OCI-LY7 (cell line): ENCODE data around the gene ARL10. TPM values are rescaled to one million over a fixed set of nuclear protein-coding genes. Genes with fewer than 3 reads are reported as not detected.

Experiments
- BruUV-seq: library from RNA; stranded (reverse); fragments of 400-500 nt; replicated peaks from 2 replicates; lab custom pipeline; 2021; lab: Mats Ljungman, UMichigan
- CTCF ChIA-PET: fragments of 300-600 bp; sonication (Branson Sonifier 250); formaldehyde crosslinking; loops from one replicate; lab custom pipeline; 2022; ENCODE audit warnings: antibody characterized with exemption; ENCODE audit not compliant: unreplicated experiment; lab: Charles Lee
- POLR2A ChIA-PET: fragments of 300-600 bp; sonication (Branson Sonifier 250); formaldehyde crosslinking; loops from one replicate; lab custom pipeline; 2022; ENCODE audit warnings: antibody characterized with exemption; lab: Charles Lee
- DNase-seq: peaks from one replicate; pipeline ENCODE4 v3.0.0-alpha.2; 2015; ENCODE audit warnings: low spot score
- H2AFZ ChIP-seq: fragments of 200-600 bp; sonication (generic), shearing (Covaris generic); 2 replicates; pipeline ENCODE4 v1.6.1; 2014; ENCODE audit warnings: mild to moderate bottlenecking, antibody characterized with exemption, low read length, moderate library complexity
- H3K27ac ChIP-seq: fragments of 200-600 bp; sonication (generic); 2 replicates; pipeline ENCODE4 v1.5.1; 2014; ENCODE audit warnings: mixed run types, low read depth, mild to moderate bottlenecking, moderate library complexity, low read length, inconsistent platforms; ENCODE audit not compliant: poor library complexity, severe bottlenecking
- H3K36me3 ChIP-seq: fragments of 200-600 bp; sonication (generic); 2 replicates; pipeline ENCODE4 v1.6.1; 2014; ENCODE audit warnings: mild to moderate bottlenecking, antibody characterized with exemption, low read length, moderate library complexity, mixed read lengths; ENCODE audit not compliant: insufficient read depth
- H3K4me1 ChIP-seq: fragments of 200-600 bp; sonication (generic); 2 replicates; pipeline ENCODE4 v1.5.1; 2014; ENCODE audit warnings: mild to moderate bottlenecking, low read length; ENCODE audit not compliant: insufficient read depth, poor library complexity, severe bottlenecking
- H3K4me2 ChIP-seq: fragments of 200-600 bp; sonication (generic); 2 replicates; pipeline ENCODE4 v1.6.1; 2014; ENCODE audit warnings: mild to moderate bottlenecking, low read length
- H3K4me3 ChIP-seq: fragments of 200-600 bp; sonication (generic); 2 replicates; pipeline ENCODE4 v1.5.1; 2014; ENCODE audit warnings: mild to moderate bottlenecking, low read depth, low read length; ENCODE audit not compliant: poor library complexity, severe bottlenecking
- H3K79me2 ChIP-seq: fragments of 200-600 bp; sonication (generic); 2 replicates; pipeline ENCODE4 v1.6.1; 2016; ENCODE audit warnings: low read depth, mild to moderate bottlenecking, low read length, moderate library complexity, mixed read lengths; ENCODE audit not compliant: insufficient read depth
- H3K9me2 ChIP-seq: fragments of 200-600 bp; sonication (generic); 2 replicates; pipeline ENCODE4 v1.6.1; 2016; ENCODE audit warnings: mild to moderate bottlenecking, low read length, mixed read lengths; ENCODE audit not compliant: insufficient read depth
- H3K9me3 ChIP-seq: fragments of 200-600 bp; sonication (generic); 2 replicates; pipeline ENCODE4 v1.6.1; 2014; ENCODE audit warnings: mild to moderate bottlenecking, mixed run types, low read length, mixed read lengths
- H4K20me1 ChIP-seq: fragments of 200-600 bp; sonication (generic); 2 replicates; pipeline ENCODE4 v1.6.1; 2014; ENCODE audit warnings: mild to moderate bottlenecking, antibody characterized with exemption, low read length, moderate library complexity, mixed read lengths; ENCODE audit not compliant: insufficient read depth
- CTCF ChIP-seq: fragments of 200-600 bp; sonication (generic); conservative IDR thresholded peaks from 2 replicates; pipeline ENCODE4 v1.5.1; 2014; ENCODE audit warnings: mild to moderate bottlenecking, antibody characterized with exemption, low read length, moderate library complexity, mixed read lengths
- EZH2phosphoT487 ChIP-seq: fragments of 200-600 bp; sonication (generic); IDR thresholded peaks from 2 replicates; pipeline ENCODE4 v1.6.1; 2018; ENCODE audit warnings: low read depth, borderline replicate concordance, mild to moderate bottlenecking, mixed run types, antibody characterized with exemption, low read length, moderate library complexity, mixed read lengths
- intact Hi-C: fragments of 100-400 bp; cut with micrococcal nuclease; formaldehyde crosslinking; loops from one replicate; pipeline ENCODE4 v1.10.0; 2022; ENCODE audit not compliant: unreplicated experiment
- total RNA-seq, 2 experiments: library from RNA; depleted of rRNA in 1 of 2; stranded (reverse); fragments of >200 nt in 1 of 2; shearing (Covaris generic) in 1 of 2; gene quantifications; 2 replicates each; pipeline ENCODE4 v1.2.3, GENCODE V29; 2014 to 2022

The ARL10 gene
- total RNA-seq, 2 experiments from 2014 or later = 0.06 TPM; not detected in 1

- Histone ChIP-seq H2AFZ (no peak overlapping the region), H3K9me3 (no peaks in the 10 kb centered on the region), H3K27ac (no peak overlapping the region), H3K36me3 (no peaks in the 10 kb centered on the region), H3K4me1 (peaks cover 3% of the 10 kb centered on the region), H3K4me3 (no peak overlapping the region), H3K9me2 (no peaks in the 10 kb centered on the region), H3K4me2 (no peak overlapping the region), H4K20me1 (no peaks in the 10 kb centered on the region; the same call in 1 of the 2 replicates), H3K79me2 (no peaks in the 10 kb centered on the region)
- intact Hi-C loops = no loop called here
- TF ChIP-seq EZH2phosphoT487 (no peak), CTCF (no peak)
- BruUV-seq = no TSS peak
- POLR2A ChIA-PET = interaction anchor here (0.6 to 1.6 kb wide), 3 partner anchors 10 to 45 kb away, joined by 3 read pairs; no protein-coding TSS in a partner anchor
- DNase-seq = no peak
- CTCF ChIA-PET = no interaction called here
Observed at GRCh38 chr5:176369934-176370711, 4.8 kb downstream of the ARL10 start.

GRCh38 chr5:176371621-176372539 lies 6.6 kb downstream of the ARL10 start:
- Histone ChIP-seq H3K4me3 (no peak overlapping the region), H3K9me3 (no peaks in the 10 kb centered on the region), H3K36me3 (no peaks in the 10 kb centered on the region), H3K9me2 (no peaks in the 10 kb centered on the region), H4K20me1 (no peaks in the 10 kb centered on the region; the same call in 1 of the 2 replicates), H2AFZ (no peak overlapping the region), H3K27ac (no peak overlapping the region), H3K4me2 (no peak overlapping the region), H3K4me1 (peaks cover 3% of the 10 kb centered on the region), H3K79me2 (no peaks in the 10 kb centered on the region)
- ChIA-PET POLR2A (interaction anchor here (1.0 to 1.4 kb wide), 2 partner anchors 9 to 10 kb away, joined by 3 to 6 read pairs; partner anchors contain the start of gene KIAA1191), CTCF (no interaction called here)
- BruUV-seq = no TSS peak
- TF ChIP-seq EZH2phosphoT487 (no peak), CTCF (no peak)
- intact Hi-C loops = no loop called here
- DNase-seq = no peak
